Esophagus muscularis mucosa (tissue), 3 donors: ENCODE results near the gene CD79A.

Experiments used
- POLR2A ChIP-seq: fragments of 450-650 bp; IDR thresholded peaks from one replicate; pipeline ENCODE4 v1.6.1; 2017; ENCODE audit warnings: antibody characterized with exemption, moderate library complexity, mild to moderate bottlenecking, low read depth
- POLR2AphosphoS5 ChIP-seq, 2 donors: sonication (generic); formaldehyde crosslinking; IDR thresholded peaks; one replicate each; pipeline ENCODE4 v1.6.1; 2017; ENCODE audit warnings: antibody characterized with exemption in 2 of 2
- TF ChIP-seq, protein P1 (sequence below), 3 experiments: fragments of 200-600 bp in 2 of 3; fragments of 450-650 bp in 1 of 3; sonication (generic) in 2 of 3; IDR thresholded peaks; one replicate each; pipeline ENCODE4 v1.5.1; 2017 to 2019; ENCODE audit warnings: antibody characterized with exemption in 3 of 3, mild to moderate bottlenecking in 2 of 3, moderate library complexity in 1 of 3

DNA sequence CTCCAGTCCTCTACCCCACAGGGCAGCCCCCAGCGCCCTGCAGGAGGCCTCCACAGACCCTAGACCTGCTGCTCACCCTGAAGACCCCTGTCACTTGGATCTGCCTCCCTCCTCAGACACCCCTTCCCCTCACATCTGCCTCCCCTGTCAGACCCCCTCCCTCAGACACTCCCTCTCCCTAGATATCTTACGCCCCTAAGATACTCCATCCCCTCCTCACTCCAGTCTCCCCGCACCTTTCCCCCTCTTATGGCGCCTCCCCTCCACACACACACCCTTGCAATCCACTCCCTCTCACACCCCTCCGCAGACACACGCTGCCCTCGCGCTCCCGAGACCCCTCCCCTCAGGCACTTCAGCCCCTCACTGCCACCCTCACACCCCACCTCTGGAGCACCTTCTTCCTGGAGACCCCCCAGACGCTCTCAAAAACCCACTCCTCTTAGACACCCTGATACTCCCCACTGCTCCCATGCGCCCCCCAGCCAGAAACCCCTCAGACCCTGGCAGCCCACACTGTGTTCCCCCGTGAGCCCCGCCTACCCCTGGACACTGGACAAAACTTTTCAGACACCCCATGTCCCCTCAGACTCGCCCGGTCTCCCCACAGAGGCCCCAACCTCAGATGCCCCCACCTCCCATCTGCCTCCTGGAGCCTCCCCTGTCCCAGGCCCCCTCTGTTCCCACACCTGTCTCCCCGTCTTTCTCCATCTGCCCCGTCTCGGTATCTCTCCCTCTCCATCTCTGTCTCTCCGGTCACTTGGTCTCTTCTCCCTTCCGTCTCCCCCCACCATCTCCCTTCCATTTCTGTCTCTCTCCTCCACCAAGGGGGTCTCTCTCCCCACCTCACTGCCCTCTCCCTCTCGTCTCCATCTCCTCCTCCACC lies 36.7 kb downstream of the CD79A start:
- TF ChIP-seq POLR2A (no peak), POLR2AphosphoS5 (IDR thresholded peaks at IDR 0.05) (no peak)
- TF ChIP-seq, protein P1, sequence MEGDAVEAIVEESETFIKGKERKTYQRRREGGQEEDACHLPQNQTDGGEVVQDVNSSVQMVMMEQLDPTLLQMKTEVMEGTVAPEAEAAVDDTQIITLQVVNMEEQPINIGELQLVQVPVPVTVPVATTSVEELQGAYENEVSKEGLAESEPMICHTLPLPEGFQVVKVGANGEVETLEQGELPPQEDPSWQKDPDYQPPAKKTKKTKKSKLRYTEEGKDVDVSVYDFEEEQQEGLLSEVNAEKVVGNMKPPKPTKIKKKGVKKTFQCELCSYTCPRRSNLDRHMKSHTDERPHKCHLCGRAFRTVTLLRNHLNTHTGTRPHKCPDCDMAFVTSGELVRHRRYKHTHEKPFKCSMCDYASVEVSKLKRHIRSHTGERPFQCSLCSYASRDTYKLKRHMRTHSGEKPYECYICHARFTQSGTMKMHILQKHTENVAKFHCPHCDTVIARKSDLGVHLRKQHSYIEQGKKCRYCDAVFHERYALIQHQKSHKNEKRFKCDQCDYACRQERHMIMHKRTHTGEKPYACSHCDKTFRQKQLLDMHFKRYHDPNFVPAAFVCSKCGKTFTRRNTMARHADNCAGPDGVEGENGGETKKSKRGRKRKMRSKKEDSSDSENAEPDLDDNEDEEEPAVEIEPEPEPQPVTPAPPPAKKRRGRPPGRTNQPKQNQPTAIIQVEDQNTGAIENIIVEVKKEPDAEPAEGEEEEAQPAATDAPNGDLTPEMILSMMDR (IDR thresholded peaks at IDR 0.05) = no peak
